NK-92 treated with Interleukin-12 subunit alpha and Interleukin-12 subunit beta, amount 100 ng/mL, for 24 hours (cell line): Measurements from ENCODE around the gene UNKL.

ENCODE experiments used
- DNase-seq: peaks from one replicate; lab custom pipeline; 2025; lab: John Stamatoyannopoulos, UW

Gene UNKL

DNA sequence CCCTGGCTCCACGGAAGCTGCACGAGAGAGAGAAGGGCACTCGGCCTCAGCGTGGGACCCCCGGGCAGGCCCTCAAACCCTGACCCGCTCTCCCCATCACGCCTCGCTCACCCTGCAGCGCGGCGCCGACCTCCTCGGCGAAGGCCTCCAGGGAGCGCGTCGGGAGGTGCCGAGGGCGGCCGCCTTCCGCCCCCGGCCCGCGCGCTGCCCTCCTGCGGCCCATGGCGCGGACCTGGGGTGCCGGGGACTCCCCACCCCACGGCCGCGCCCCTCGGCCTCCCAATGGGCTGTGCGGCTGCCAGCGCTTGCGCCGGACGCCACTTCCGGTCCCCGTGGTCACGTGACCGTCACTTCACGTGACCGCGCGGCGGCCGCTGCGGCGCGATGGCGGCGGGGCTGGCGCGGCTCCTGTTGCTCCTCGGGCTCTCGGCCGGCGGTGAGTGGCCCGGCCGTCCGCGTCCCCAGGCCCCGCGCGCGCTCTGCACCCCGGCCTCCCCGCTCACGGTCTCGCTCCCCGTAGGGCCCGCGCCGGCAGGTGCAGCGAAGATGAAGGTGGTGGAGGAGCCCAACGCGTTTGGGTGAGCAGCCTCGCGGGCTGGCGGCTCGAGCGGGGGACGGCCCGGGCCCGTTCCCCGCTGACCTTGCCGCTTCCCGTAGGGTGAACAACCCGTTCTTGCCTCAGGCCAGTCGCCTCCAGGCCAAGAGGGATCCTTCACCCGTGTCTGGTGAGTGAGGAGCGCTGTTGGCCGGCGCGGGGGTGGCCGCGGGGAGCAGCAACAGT is 62.7 kb downstream of the UNKL start, which contains the start of the genes GNPTG and TSR3:
TSS of gene GNPTG (plus strand) at position 350 of the 781 bp plus-strand sequence. CDS start at position 385, 35 bp downstream.
TSS of gene TSR3 (minus strand) at position 297 of the 781 bp plus-strand sequence. CDS start at position 223, 74 bp downstream.
- peak; percentile 78 for DNase-seq

DNA sequence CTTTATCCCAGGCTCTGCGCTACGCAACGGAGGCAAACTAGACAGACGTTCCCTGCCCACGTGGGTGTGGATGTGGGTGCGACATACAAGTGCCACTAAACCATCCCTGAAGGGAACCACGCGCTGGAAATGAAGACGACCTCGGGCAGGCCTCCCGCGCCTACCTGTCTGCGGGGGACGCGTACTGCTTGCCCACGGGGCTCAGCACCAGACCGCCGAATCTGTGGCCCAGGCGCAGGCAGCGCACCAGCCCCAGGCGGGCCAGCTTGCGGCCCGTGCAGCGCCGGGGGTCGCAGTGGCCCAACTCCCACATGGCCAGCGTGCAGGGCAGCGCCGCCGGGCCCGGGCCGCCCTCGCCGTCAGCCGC is 63.3 kb downstream of the UNKL start:
- DNase-seq, result no peak

DNA sequence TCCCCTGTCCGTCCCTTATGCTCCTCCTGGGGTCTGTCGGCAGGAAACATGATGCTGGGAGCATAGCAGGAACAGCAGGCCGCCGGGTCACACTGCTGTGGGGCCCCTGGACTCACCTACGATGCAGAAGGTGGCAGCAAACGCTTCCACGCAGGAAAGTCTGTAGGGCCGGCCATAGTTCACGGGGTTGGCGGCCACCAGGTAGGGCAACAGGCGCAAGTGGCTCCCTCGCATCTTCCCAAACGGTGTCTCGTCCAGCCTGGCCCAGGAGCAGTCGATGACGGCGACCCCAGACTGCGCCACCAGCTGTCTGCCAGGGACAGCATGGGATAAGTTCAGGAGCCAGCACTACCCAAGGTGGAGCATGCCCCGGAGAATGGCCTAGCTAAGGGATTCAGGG is 63.8 kb downstream of the UNKL start:
- no peak for DNase-seq

DNA sequence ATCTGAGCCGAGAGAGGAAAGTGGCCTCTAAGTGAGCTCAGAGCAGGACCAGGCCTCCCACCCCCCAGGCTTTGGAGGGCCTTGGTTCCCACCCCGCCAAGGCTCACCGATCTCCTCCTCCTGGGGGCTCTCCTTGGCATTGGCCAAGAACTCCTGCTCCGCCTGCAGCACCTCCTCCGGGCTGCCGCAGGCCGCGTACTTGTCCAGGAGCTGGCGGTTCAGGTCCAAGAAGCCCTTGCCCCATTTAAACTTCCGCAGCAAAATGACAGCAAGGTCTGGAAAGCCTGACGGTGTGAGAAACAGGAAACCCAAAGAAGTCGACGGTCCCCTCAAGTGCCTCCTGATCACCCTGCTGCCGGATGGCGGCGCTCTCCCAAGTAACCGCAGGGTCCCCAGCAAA is 64.6 kb downstream of the UNKL start:
- no peak for DNase-seq

DNA sequence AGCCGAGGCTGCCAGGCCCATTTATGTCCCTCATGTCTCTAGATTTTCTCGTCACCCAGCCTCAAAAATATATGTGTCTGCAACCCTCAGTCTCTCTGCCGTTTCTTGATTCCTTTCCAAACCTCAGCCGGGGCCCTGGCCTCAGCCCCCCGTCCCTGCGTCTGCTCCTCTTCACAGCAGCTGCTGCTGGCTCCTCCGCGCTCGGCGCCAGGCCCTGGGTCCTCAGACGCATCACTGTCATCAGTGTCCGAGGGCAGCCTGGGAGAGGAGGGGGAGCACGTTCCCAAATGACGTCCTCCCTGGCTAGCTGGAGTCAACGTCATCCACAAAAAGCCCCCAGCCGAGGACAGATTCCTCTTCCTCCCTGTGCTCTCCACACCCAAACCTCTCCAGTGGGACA is 65.2 kb downstream of the UNKL start:
- no peak for DNase-seq

DNA sequence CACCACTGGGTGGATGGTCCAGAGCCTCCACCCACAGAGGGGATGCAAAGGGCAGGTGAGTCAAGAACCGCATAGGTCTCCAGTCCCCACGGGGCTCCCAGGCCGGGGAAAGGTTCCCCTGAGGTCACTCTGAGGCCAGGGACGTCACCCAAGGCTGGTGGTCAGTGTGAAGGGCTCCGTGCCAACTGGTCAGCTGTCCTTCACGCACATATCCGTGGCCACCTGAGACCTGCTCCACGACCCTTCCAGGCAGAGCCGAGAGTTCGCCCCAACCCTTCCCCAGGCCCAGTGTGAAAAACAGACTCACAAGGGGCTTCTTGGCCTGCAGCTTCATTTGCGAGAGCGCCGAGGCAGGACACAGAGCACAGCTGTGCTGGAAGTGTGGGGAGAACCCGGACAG is 65.6 kb downstream of the UNKL start:
- no peak for DNase-seq

DNA sequence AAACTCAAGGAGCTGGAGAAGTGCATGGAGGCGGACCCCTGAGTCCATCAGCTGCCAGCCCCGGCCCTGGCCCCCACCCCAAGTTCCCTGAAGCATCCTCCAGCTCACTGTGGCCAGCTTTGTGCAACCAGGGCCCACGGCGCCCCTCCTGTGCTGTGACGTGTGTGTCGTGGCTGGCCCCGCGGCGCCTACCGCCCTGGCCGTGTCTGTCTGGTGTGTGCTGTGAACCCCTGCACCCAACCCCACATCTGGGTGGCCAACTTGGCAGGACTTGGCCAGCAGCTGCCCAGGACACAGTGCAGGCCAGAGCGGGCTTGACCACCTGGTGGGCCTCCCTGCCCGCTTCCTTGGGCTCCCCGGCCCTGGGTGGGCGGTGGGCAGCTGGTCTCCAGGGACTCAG is 66.1 kb downstream of the UNKL start:
- no peak for DNase-seq

DNA sequence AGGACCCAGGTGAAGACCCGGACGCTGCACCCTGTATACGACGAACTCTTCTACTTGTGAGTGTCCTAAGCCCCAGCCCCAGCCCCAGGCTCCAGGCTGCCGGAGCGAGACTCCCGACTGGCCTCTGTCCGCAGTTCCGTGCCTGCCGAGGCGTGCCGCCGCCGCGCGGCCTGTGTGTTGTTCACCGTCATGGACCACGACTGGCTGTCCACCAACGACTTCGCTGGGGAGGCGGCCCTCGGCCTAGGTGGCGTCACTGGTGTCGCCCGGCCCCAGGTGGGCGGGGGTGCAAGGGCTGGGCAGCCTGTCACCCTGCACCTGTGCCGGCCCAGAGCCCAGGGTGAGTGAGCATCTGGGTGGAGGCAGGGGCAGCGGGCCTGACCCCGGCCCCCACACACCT is 66.5 kb downstream of the UNKL start:
- DNase-seq, result no peak

DNA sequence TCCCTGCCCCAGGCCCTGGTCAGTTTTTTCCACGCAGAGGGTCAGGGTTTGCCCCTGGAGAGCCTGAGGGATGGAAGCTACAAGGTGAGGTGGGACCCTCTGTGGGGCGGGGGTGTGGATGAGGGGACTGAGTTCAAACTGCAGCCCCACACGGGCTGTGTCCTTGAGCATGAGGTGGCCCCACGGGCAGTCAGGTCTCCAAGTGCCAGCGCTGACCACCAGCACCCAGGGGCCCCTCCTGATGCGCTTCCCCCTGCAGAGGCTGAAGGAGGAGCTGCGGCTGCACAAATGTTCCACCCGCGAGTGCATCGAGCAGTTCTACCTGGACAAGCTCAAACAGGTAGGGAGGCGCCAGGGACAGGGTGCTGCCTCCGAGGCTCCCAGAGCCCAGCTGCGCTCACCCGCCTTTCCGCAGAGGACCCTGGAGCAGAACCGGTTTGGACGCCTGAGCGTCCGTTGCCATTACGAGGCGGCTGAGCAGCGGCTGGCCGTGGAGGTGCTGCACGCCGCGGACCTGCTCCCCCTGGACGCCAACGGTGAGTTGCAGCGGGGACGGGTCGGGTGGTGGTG is 67.1 kb downstream of the UNKL start:
- DNase-seq, result no peak

DNA sequence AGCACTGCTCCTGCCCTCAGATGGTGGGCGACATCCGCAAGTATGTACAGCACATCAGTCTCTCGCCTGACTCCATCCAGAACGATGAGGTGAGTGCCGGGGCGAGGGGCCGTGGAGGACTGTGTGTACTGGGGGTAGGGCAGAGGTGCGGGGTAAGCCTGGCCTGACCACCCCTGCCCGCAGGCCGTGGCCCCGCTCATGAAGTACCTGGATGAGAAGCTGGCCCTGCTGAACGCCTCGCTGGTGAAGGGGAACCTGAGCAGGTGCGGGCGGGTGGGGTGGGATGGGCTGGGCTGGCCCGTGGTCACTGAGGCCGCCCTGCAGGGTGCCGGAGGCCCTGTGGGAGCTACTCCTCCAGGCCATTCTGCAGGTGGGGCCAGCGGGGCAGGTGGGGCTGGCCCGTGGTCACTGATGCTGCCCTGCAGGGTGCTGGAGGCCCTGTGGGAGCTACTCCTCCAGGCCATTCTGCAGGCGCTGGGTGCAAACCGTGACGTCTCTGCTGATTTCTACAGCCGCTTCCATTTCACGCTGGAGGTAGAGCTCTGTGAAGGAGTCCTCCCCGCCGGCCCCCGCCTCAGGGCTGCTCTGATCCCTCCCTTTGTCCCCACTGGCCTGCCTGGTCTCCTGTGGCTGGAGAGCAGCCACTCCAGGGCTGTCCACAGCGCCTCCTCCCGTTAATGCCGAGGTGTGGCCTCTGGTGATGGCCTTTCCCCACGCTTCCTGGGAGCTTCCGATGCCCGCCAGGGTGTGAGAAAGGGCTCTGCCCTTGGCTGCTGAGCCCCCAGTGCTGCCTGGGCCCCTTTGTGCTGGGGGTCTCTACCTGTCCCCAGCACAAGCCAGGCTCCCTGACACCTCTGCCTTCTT is 67.8 kb downstream of the UNKL start:
- no peak for DNase-seq

DNA sequence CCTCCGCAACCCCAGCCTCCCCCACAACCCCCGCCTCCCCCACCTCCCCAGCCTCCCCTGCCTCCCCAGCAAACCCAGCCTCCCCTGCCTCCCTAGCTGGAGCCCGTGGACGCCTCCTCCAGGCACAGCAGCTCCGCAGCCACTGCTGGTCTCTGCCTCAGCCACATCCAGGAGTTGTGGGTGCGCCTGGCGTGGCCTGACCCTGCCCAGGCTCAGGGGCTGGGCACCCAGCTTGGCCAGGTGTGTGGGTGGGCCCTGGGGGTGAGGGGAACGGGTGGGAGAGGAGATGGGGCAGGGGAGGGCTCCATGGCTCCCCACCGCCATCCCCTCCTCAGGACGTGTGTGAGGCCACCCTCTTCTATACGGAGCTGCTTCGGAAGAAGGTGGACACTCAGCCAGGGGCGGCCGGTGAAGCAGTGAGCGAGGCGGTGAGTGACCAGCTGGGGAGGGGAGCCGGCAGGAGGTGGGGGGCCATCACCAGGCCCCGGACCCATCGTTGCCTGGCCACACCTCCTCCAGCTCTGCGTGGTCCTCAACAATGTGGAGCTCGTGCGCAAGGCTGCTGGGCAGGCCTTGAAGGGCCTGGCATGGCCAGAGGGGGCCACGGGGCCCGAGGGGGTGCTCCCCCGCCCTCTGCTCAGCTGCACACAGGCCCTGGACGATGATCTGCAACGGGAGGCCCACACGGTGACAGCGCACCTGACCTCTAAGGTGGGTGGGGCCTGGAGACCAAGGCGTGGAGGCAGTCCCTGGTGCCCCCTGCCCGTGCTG is 68.7 kb downstream of the UNKL start:
- DNase-seq, result no peak

DNA sequence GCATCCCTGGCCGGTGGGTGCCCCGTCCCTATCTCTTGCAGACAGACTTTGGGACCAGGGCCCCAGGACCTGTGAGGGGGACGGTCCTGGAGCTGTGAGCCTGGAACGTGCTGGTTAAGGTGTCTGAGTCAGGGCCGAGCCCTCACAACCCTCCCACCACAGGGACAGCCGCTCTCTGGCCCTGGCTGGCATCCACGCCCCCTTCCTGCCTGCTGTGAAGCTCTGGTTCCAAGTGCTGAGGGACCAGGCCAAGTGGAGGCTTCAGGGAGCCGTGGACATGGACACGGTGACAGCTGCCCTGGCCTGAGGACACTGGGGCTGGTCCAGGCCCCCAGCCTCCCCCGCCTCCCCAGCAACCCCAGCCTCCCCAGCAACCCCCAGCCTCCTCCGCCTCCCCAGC is 69.4 kb downstream of the UNKL start:
- DNase-seq, result no peak

DNA sequence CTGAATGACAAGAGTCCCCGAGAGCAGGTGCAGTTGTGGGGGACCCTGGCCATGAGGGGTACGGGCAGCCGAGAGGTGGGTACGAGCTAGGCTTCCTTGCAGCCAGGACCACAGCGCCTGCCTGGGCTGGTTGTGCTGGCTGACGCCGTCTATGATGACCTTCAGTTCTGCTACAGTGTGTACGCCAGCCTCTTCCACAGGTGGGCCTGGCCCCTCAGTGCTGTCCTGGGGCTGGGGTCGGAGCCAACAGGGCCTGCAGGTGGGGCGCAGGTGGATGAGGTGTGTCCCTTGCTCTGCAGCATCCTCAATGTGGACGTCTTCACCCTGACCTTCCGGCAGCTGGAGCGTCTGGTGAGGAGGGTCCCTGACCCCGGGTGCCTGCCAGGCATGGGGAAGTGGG is 70.0 kb downstream of the UNKL start:
- no peak for DNase-seq

DNA sequence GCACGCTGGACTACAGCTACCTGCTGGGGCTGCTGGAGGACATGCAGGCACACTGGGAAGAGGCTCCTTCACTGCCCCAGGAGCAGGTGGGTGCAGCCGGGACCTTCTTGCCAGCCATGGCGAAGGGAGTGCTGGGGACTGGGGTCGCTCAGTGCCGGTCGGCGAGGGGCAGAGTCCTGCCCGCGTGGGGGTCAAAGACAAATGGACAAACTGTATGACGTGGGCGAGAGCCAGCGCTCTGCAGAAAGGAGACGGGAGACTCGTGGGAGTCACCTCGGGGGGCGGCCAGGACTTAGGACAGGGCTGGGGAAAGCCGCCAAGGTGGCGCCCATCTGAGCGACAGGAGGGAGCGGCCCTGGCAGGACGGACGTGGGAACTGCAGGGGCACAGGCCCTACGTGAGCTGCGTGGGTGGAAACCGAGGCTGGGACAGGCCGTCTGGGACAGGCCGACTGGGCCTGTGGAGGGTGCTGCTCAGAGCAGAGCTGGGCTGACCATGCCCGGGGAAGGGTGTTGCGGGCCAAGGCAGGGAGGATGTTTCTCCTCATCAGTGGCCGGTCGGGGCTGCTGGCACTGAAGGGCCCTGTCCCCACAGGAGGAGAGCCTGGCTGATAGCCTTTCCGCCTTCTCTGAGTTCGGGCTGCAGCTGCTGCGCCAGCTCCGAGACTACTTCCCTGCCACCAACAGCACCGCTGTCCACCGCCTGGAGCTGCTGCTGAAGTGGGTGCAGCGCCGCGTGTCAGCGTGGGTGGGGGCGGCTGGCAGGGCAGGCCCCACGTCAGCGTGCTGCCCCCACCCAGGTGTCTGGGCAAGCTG is 70.9 kb downstream of the UNKL start:
- no peak for DNase-seq

DNA sequence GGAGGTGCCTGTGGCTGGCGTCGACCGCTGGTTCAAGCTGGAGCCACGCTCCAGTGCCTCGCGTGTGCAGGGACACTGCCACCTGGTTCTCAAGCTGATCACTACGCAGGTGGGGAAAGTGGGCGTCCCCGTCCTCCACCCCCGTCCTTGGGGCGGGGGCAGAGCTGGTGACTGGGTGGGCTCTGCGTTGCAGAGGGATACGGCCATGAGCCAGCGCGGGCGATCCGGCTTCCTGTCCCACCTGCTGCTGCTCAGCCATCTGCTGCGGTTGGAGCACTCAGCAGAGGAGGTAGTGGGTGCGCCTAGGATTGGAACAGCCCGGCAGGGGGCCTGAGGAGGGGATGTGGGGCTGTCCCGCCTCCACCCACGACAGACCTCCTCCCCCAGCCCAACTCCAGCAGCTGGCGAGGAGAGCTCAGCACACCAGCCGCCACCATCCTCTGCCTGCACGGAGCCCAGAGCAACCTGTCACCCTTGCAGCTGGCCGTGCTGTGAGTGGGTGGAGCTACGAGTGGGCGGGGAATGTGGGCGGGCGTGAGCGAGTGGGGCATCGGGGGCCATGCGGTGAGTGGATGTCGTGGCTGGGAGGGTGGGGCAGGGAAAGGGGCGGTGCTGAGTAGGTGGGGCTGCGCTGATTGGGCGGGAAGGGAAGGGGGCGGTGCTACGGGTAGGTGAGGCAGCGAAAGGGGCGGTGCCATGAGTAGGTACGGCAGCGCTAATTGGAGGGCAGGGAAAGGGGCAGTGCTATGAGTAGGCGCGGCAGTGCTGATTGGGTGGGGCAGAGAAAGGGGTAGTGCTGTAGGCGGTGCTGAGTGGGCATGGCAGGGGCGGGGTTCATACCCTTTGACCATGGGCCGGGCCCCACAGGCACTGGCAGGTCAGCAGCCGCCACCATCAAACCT is 71.7 kb downstream of the UNKL start:
- DNase-seq, result peak; percentile 52

DNA sequence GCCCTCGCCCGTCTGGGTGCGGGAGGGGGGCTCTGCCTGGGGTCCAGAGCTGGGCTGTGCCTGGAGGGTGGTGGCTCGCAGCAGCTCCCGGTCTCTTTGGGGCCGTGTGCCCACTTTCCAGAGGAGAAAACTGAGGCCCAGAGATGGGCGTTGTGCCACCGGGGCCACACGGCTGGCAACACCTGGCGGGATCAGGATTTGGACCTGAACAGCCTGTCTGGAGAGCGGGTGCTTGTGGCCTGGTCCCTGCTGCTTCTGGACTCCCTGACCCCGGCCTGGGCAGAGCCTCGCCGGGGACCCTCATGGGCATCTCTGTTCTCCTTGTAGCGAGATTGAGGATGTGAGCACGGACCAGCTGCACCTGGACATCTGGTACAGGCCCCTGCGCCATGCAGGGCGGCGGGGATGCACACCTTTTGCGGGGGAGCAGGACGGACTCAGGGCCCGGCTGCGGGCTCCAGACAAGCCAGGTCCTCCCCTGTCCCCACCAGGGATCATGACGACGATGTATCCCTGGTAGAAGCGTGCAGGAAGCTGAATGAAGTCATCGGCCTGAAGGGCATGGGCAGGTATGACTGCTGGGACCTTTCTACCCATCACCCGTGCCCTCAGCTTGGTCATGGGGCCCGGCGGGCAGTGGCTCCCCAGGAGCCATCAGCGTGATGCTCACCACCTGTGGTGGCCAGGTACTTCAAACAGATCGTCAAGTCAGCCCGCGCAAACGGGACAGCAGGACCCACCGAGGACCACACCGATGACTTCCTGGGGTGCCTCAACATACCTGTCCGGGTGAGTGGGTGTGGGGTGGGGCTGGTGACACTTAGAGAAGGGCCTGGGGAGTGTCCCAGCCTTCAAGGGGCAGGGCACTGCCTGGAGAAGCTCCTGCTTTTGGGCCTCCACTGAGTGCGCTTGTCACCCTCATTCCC is 72.7 kb downstream of the UNKL start:
- DNase-seq, result no peak

DNA sequence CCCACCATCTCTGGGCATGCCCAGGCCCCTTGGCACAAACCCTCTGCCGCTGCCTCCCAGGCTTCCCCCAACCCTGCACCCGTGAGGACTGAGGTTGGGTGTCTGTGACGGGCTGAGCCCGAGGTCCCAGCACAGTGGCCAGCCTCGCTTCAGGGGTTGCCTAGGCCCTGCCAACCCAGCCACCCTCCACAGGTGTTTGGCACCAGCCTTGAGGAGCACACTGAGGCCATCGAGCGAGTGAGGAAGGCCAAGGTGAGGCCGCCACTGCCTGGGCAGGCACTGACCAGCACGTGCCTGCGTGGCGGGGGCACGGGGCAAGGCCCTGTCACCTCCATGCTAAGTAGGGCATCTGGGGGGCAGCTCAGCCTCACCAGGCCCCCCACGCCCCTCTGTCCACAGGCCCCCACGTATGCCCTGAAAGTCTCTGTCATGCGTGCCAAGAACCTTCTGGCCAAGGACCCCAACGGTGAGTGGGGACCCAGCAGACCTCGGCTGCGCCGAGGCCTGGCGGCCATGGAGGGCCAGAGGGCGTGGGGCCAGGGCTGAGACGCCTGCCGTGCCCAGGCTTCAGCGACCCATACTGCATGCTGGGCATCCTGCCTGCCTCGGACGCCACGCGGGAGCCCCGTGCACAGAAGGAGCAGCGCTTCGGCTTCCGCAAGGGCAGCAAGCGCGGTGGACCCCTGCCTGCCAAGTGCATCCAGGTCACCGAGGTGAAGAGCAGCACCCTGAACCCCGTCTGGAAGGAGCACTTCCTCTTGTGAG is 73.6 kb downstream of the UNKL start:
- no peak for DNase-seq
